Upper lobe of left lung (tissue), 4 donors: ENCODE results near the gene RNASE7.

Source experiments
- CTCF ChIP-seq, 6 experiments: fragments of 450-650 bp in 4 of 6; fragments of 200-600 bp in 2 of 6; sonication (generic) in 2 of 6; IDR thresholded peaks; one replicate each; pipeline ENCODE4 v1.5.1; 2016 to 2019; ENCODE audit warnings: antibody characterized with exemption in 6 of 6
- EP300 ChIP-seq, 4 donors: sonication (generic); formaldehyde crosslinking; IDR thresholded peaks; one replicate each; pipeline ENCODE4 v1.5.1; 2017; ENCODE audit warnings: antibody characterized with exemption in 4 of 4, control low read depth in 2 of 4
- POLR2AphosphoS5 ChIP-seq, 2 donors: sonication (generic); formaldehyde crosslinking; IDR thresholded peaks; one replicate each; pipeline ENCODE4 v1.5.1; 2017; ENCODE audit warnings: antibody characterized with exemption in 2 of 2

GRCh38 chr14:21040370-21040925 is 1.7 kb upstream of the RNASE7 start:
- TF ChIP-seq CTCF (IDR thresholded peaks at IDR 0.05) (peak in 1 of 6 experiments; percentile 10), EP300 (IDR thresholded peaks at IDR 0.05) (no peak), POLR2AphosphoS5 (IDR thresholded peaks at IDR 0.05) (no peak)
